H4 (cell line): ENCODE measurements around the gene SUPT5H. TPM values are rescaled to one million over a fixed set of nuclear protein-coding genes. Genes with fewer than 3 reads are reported as not detected.
"Not testable (repeated sequence)": the region's sequence is repeated elsewhere in the genome, so short reads cannot be mapped to it uniquely, and the experiment has no call there.

ENCODE experiments used
- DNase-seq: peaks from one replicate; pipeline ENCODE4 v3.0.0-alpha.2; 2015; ENCODE audit warnings: low spot score
- total RNA-seq: library from RNA; depleted of rRNA; stranded (reverse); fragments of >200 nt; shearing (Covaris generic); gene quantifications from 2 replicates; pipeline ENCODE4 v1.2.3, GENCODE V29; 2014

Gene SUPT5H
- total RNA-seq, 1 experiment from 2014 or later, result 70.1 TPM

DNA sequence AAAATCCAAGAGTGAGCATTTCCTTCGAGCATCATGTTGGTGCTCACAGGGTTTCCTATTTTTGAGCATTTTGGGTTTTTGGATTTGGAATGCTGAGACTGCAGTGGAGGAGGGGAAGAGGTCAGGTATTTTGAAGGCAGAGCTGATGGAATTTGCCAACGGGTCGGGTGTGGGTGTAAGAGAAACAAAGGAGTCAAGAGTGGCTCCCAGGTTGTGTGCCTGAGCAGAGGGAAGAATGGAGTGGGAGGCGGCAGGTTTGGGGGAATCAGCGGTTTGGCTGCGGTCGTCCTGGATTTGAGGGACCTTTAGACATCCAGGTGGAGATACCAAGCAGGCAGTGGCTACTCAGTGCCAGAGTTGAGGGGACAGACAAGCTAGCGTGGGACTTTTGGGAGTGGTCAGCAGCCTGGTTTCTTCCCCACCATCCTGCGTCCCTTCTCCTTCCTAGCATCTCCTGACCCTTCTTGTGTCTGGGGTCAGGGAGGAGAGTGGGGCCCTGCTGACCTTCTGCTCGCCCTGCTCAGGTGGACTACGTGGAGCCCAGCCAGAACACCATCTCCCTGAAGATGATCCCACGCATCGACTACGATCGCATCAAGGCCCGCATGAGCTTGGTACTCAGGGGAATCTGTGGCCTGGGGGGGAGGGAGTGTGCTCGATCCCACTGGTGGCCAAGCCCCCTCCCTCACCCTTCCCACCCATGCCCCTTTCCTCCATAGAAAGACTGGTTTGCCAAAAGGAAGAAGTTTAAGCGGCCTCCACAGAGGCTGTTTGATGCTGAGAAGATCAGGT is 20.8 kb downstream of the SUPT5H start:
- DNase-seq, result no peak

DNA sequence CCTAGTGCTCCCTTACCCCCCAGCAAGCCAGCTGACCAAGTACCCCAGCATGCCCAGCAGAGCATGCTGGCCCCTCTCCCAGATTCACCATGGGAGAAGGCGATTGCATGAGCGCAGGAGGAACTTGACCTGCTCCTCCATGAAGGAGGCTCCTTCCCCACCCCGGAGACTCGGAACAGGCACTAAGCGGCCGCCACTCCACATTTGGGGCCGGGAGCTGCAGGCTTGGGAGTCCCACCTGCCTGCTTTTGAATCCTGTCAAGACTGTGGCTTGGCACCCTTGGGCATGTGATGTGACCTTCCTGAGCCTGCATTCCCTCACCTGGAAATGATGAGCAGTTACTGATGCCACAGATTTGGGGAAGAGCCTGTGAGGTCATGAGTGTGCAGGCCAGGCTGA is 22.6 kb downstream of the SUPT5H start:
- no peak for DNase-seq

DNA sequence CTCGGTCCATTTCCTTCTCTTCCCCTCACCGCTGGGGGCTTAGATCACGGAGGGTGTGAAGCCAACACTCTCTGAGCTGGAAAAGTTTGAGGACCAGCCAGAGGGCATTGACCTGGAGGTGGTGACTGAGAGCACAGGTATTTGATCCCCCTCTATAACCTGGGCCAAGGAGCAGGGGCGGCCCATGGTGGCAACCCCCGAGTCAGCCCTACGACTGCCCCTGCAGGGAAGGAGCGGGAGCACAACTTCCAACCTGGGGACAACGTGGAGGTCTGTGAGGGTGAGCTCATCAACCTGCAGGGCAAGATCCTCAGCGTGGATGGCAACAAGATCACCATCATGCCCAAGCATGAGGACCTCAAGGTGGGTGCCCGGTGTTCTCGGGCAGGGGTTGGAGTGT is 23.7 kb downstream of the SUPT5H start:
- no peak for DNase-seq

DNA sequence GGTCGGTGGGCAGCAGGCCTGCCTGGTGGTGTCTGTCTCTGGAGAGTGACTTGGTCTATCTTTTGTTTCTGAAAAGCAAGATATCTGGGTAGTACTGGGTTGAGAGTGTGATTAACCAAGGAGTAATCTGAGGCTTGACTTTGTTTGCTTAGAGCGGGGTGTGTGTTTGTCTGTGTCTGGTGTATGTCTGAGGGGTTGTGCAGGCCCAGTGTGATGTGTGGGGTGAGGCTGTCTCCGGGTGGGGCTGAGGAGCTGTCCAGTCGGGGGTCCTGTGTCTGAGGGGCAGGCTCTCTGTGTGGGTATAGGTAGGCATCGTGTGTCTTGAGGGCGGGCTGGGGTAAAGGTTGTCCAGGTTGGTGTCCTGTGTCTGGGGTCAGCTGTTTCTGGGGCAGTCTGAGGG is 24.2 kb downstream of the SUPT5H start:
- no peak for DNase-seq

DNA sequence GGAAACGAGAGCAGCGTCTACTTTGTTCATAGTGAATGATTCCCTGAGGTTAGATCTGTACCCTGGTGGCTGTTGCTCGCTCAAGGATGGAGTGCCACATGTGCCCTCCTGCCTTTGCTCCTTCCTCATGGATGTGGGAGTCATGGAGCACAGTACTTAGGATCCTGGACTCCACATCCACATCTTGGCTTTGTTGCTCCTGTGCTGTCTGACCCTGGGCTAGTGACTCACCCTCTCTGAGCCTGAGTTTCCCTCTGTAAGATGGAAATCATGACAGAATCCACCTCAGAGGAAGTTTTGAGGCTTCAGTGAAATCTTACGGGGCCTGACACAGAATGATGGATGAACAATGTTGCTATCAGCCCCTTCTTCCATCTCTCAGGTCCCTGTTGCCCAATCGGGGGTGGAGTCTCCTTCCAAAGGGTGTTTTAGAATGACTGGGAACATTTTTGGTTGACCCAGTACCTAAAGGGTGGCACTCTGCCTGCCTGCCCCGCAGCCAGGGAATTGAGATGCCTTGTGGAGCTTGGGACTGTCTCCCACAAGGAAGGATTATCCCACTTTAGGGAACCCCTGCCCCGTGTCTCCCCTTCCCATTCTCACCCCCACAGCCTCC is 25.4 kb downstream of the SUPT5H start:
- DNase-seq, result no peak

DNA sequence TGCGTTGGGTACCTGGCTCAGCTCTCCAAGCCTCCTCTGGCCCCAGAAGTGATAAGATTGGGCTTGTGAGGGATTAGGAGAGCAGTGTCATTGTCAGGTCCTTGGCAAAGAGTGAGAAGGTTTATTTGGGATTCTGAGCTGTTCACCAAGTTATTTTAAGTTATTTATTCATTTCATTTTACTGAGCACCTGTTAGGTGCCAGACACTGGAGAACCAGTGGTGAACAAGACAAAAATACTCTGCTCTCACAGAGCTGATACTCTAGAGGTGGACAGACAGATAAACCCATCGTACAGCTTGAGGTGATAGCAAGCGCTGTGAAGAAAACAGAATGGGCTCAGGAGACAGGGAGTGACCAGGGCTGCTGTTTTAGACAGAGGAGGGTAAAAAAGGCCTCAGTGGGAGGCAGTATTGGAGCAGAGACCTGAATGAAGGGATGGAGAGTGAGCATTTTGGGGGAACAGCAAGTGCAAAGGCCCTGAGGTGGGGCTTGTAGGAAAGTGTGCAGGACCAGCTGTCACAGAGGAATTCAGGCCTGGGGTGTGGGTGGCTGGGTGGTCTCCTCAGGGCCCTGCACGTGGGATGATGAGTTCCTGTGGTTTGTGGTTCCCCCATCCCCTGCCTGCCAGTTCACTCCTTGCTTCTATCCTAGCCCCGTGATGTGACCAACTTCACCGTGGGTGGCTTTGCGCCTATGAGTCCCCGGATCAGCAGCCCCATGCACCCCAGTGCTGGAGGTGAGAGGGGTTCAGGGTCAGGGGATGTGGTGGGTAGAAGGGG is 26.6 kb downstream of the SUPT5H start:
- no peak for DNase-seq

DNA sequence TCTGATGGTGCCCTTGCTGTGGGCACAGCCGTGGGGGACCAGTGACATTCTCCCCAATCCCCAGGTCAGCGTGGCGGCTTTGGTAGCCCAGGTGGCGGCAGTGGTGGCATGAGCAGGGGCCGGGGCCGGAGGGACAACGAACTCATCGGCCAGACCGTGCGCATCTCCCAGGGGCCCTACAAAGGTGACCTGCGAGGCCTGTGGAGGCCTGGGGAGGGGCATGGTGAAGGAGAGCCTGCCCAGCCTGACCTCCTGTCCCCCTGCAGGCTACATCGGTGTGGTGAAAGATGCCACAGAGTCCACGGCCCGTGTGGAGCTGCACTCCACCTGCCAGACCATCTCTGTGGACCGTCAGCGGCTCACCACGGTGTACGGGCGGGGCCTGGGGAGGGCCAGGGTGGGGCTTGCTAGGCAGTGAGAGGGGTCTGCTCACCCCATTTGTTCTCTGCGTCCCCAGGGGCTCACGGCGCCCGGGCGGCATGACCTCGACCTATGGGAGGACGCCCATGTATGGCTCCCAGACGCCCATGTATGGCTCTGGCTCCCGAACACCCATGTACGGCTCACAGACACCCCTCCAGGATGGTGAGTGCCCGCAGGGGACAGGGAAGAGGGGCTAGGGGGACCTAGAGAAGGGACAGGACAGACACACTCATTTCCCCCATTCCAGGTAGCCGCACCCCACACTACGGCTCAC is 27.5 kb downstream of the SUPT5H start:
- DNase-seq, result no peak

DNA sequence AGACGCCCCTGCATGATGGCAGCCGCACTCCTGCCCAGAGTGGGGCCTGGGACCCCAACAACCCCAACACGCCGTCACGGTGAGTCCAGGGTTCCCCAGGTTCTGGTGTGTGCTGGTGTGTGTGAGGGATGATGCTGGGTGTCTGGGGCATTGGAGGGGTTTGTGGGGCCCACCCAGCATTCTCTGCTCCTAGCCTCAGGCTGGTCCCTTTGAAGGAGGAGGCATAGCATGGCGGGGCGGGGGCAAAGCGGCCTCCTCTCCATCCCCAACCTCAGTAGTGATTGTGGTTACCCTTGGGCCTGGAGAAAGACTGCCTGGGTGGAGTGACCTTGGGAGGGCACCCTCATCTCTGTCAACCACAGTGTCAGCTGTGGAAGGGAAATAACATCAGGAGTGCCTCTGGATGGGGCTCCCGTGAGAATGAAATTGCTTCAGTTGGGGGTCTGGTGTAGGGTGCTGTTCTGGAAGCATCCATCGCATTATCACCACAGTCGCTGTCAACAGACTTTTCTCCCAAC is 28.1 kb downstream of the SUPT5H start:
- no peak for DNase-seq

DNA sequence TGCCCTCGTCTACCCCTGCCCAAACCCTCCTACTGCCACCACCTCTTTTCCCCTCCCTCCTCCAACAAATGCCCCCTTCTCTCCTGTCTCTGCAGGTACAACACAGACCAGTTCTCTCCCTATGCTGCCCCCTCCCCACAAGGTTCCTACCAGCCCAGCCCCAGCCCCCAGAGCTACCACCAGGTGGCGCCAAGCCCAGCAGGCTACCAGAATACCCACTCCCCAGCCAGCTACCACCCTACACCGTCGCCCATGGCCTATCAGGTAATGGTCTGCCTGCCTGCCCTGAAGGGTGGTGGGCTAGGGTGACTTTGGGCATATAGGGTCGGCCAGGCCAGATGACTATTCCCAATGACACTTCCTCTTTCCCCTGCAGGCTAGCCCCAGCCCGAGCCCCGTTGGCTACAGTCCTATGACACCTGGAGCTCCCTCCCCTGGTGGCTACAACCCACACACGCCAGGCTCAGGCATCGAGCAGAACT is 28.8 kb downstream of the SUPT5H start:
- no peak for DNase-seq

DNA sequence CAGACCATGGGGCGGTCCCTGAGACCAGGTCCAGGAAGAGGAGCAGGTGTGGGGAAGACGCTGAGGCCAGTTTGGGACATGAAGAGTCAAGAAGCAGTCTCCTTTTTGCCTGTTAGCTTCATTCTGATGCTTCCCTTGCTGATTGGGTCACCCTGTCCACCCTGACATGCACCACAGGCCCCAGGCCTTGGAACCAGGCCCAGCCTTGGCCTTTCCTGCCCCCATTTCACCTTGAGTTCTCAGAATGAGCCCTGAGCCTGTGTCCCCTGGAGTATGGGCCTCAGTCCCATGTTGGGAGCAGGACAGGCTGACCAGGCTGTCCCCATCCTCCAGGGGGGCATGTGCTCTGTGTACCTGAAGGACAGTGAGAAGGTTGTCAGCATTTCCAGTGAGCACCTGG is 30.4 kb downstream of the SUPT5H start:
- DNase-seq, result no peak

DNA sequence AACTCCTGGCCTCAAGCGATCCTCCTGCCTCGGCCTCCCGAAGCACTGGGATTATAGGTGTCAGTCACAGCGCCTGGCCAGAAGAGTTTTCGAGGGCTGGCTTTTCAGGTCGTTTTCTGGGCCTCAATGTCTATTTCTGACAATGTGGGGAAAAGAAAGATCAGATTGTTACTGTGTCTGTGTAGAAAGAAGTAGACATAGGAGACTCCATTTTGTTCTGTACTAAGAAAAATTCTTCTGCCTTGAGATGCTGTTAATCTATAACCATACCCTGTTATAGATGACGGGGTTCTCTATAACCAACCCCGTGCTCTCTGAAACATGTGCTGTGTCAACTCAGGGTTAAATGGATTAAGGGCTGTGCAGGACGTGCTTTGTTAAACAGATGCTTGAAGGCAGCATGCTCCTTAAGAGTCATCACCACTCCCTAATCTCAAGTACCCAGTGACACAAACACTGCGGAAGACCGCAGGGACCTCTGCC is 34.0 kb downstream of the SUPT5H start:
- DNase-seq, result not testable (repeated sequence)

DNA sequence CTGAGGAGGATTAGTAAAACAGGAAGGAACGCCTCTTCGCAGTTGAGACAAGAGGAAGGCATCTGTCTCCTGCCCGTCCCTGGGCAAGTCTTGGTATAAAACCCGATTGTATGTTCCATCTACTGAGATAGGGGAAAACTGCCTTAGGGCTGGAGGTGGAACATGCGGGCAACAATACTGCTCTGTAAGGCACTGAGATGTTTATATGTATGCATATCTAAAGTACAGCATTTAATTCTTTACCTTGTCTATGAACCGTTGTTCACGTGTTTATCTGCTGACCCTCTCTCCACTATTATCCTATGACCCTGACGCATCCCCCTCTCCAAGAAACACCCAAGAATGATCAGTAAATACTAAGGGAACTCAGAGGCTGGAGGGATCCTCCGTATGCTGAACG is 34.5 kb downstream of the SUPT5H start:
- no peak for DNase-seq

DNA sequence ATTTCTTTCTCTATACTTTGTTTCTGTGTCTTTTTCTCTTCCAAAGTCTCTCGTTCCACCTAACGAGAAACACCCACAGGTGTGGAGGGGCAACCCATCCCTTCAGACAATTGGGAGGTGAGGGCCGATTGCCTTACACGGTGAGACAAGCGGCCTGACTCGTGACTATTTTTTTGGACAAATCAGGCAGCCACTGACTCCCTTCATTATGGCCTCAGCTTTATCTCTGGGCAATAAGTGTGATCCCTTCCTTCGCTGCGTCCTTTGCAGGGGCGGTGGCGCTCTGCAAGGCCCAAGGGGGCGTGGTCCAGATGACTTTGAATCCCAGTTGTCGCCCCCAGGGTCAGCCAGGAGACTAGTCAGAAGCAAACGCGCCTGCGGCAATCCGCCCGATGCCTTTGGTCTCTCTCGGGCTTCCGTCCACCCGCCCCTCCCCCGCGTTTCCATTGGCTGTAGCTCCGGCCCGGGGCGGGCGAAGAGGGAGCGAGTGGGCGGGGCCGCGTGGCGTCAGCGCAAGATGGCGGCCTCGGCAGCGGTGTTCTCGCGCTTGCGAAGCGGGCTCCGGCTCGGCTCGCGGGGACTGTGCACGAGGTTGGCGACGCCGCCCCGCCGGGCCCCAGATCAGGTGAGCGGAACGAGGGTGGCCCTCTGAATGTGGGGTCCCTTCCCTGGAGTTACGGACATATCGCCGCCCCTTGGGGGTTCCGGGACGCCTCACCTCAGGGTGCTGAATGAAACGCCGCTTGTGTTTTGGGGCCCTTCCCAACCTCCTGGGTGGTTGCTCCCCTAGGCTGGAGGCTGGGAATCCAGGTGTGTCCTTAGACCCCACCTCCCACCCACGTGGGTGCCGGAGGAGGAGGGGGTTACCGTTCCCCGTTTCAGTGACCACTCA is 35.2 kb downstream of the SUPT5H start, which contains the start of gene TIMM50:
Gene TIMM50, plus strand, starts transcription at position 502 of the 892 bp plus-strand sequence. Its CDS starts 16 bp downstream, at position 518.
- DNase-seq, result peak; percentile 94

DNA sequence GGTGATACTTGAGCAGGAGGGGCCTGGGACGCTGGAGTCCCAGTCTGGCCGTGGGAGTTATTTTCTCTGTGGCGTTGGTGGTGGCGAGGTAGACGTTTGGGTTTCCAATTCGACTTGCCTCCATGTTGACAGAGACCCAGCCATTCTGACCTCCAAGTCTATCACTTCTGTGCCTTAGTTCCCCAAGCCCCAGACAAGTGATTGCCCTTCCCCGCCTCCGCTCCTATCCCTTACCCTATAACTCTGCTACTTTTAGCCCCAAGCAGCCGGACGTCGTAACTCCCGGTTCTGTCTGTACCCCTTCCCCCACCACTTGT is 35.8 kb downstream of the SUPT5H start:
- DNase-seq, result no peak

DNA sequence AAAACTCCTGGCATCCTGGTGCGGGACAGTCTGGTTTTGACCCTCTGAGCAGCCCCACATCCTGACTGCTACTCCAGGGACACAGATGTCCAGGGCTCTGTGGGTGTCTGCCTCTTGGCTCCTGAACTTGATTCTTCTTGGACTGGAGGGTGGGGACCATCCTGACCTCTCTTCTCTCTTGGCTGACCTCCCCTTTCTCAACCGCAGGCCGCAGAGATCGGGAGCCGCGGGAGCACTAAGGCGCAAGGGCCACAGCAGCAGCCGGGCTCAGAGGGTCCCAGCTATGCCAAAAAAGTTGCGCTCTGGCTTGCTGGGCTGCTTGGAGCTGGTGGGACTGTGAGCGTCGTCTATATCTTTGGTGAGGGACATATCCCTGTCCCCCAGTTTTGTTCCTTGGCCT is 36.3 kb downstream of the SUPT5H start:
- no peak for DNase-seq

DNA sequence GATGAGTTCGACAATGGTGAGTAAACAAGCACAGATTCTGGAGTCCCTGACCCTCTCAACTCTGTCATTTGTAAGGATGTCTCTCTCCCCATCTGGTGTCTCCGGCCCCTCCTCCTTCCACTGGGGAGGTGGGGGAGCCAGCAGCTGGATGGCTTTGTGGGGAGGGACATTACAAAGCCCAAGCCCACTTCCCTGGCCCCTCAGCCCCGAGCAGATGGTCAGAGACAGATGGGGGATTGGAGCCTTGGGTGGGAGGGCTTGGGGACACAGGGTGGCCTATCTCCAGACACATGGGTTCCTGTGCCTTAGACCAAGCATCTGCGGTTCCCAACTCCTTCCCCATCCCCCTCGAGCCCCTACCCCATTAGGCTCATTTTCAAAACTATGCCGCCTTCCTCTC is 37.8 kb downstream of the SUPT5H start:
- DNase-seq, result no peak

DNA sequence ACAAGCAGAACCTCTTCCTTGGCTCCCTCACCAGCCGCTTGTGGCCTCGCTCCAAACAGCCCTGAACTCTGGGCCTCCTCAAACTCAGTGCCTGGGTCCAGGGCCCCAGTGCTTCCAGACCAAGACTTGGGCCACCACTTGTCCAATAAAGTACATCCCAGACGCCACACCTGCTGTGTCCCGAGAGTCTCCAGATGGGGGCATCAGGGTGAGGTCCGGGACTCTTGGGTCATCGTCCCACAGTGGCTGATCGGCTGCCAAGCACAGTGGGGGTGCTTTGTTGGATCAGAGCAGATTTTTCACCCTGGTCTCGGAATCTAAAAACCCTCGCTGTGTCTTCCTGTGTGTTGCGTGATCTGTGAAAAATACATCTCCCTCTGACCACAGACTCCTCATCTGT is 44.4 kb downstream of the SUPT5H start:
- no peak for DNase-seq

DNA sequence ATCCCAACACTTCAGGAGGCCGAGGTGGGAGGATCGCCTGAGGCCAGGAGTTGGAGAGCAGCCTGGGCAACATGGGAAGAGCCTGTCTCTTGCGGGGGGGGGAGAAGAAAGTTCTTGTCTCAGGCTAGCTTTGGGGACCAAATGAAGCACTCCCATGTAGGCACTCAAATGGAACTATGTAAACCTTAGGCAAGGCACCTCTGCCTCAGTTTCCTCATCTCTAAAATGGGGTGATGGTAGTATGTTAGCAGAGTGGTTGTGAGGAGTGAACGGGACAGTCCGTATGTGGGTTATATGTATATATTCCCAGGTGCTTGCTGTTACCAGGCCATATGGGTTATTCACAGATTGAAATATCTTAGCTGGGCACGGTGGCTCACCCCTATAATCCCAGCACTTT is 46.8 kb downstream of the SUPT5H start:
- DNase-seq, result no peak

DNA sequence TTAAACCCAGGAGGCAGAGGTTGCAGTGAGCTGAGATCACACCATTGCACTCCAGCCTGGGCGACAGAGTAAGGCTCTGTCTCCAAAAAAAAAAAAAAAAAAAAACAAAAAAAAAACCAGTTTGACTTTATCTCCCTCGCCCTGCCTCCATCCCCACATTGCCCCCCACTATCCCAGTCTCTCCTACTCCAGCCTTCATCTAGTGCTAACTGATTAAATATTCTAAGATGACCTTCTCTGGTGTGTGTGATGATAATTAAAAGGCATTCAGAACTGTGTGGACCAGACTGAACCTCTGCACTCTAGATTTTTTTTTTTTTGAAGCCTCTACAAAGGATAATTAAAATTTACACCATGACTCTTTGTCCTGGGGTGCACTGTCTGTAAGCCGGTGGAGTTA is 47.4 kb downstream of the SUPT5H start:
- no peak for DNase-seq

DNA sequence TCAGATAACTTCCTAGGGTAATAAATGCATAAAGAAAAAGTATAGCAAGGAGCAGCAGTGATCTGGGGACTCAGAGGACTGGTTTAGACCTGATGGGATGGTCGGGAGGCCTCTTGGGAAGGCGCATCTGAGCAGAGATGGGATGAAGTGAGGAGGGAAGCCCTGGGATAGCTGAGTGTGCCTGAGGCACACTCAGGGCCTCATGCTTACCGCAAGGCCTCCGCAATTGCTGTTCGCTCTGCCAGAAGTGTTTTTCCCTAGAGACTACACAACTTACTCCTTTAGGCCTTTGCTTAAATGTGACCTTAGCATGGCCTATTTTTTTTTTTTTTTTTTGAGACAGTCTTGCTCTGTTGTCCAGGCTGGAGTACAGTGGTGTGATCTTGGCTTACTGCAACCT is 49.3 kb downstream of the SUPT5H start:
- no peak for DNase-seq

DNA sequence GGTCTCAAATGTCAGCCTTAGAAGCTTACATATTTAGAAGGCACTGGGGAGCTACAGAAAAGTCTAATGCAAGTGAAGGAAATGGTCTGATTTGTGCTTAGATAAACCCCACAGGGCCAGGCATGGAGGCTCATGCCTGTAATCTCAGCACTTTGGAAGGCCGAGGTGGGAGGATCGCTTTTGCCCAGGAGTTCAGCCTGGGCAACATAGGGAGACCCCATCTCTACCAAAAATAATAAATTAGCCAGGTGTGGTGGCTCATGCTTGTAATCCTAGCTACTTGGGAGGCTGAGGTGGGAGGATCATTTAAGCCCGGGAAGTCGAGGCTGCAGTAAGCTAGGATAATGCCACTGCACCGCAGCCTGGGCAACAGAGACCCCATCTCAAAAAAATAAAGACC is 50.7 kb downstream of the SUPT5H start:
- no peak for DNase-seq
